Jurkat, Clone E6-1 (cell line): ENCODE results near the gene TBCK.
"Not testable (repeated sequence)": the region's sequence is repeated elsewhere in the genome, so short reads cannot be mapped to it uniquely, and the experiment has no call there.

Experiments used
- DNase-seq: peaks from one replicate; pipeline ENCODE4 v3.0.0-alpha.2; 2011; ENCODE audit warnings: low read depth, low spot score
- H3K4me3 ChIP-seq: 2 replicates; pipeline ENCODE4 v1.5.1; 2011; ENCODE audit warnings: mild to moderate bottlenecking, low read length, control low read depth, moderate library complexity

Gene TBCK

GRCh38 chr4:106162278-106162677 lies 153.7 kb downstream of the TBCK start:
- no peak for DNase-seq
- H3K4me3 ChIP-seq = no peak overlapping the region

DNA sequence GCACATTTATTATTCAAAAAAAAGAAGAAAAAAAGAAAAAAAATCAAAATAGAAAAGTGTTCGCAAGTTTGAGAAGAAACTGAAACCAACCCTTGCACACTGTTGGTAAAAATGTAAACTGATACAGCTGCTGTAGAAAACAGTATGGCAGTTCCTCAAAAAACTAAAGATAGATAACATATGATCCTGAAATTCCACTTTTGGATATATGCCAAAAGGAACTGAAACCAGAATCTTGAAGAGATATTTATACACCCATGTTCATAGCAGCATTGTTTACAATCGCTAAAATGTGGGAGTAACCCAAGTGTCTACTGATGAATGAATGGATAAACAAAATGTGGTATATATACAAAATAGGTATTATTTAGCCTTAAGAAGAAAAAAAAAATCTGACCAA lies 155.4 kb downstream of the TBCK start:
- no peak for DNase-seq
- H3K4me3 ChIP-seq = no peak overlapping the region

DNA sequence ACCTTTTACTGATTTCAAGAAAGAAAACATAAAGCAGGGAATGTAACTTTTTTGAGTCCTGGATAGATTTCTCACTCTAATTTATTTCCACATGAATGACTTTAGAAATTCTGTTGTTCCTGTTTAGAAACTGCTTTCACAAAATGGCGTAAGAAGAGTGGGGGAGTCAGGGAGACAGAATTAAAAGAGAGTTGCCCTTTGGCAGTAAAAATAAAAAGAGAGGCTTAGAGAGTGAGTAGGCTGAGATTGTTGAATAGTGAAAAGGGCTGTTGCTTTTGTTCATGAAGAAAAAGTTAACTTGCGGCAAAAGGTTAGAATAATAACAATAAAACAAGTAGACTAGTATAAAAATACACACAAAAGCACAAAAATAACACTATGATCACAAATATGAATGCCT lies 166.1 kb downstream of the TBCK start:
- no peak for DNase-seq

GRCh38 chr4:106149026-106149425 lies 167.0 kb downstream of the TBCK start:
- DNase-seq = no peak

More for the DNA sequence above, 166.1 kb downstream of the TBCK start:
- no peak overlapping the region for H3K4me3 ChIP-seq

DNA sequence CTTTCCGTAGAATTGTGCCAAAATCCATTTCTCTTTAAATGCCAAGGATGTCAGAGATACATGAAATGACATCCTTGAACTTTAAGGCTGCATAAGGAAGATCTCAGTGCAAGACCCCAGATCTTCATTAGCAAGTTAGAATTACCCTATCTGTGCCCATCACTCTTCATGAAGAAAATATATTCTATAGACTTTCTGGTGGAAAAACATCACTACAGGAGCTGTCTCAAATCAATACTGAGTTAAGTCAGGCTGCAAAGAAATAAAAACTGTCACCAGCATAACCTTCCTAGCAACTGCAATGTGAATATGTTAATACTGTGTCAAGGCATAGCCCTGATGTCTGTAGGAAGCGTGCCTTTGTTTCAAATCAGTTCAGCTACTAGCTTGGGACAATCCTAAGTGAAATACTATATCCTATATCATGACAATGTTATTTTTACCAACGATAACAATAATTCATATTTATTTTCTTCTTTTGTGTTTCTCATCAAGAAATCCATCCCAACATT lies 173.3 kb downstream of the TBCK start:
- H3K4me3 ChIP-seq = no peak overlapping the region
- DNase-seq = no peak

More at GRCh38 chr4:106149026-106149425, 167.0 kb downstream of the TBCK start:
- no peak overlapping the region for H3K4me3 ChIP-seq

- DNase-seq = no peak
- no peak overlapping the region for H3K4me3 ChIP-seq
Measured at GRCh38 chr4:106140601-106141000, 175.4 kb downstream of the TBCK start.

GRCh38 chr4:106136777-106137331 lies 179.2 kb downstream of the TBCK start:
- H3K4me3 ChIP-seq = no peak overlapping the region
- DNase-seq = no peak

- no peak overlapping the region for H3K4me3 ChIP-seq
- no peak for DNase-seq
Measured at GRCh38 chr4:106132045-106132444, 184.0 kb downstream of the TBCK start.

- H3K4me3 ChIP-seq = no peak overlapping the region
- DNase-seq = no peak
Measured at GRCh38 chr4:106126062-106126461, 189.9 kb downstream of the TBCK start.

GRCh38 chr4:106119949-106120555 lies 196.0 kb downstream of the TBCK start:
- not testable (repeated sequence) for DNase-seq, H3K4me3 ChIP-seq

GRCh38 chr4:106116025-106116424 lies 200.0 kb downstream of the TBCK start:
- no peak overlapping the region for H3K4me3 ChIP-seq

GRCh38 chr4:106114270-106114669 lies 201.7 kb downstream of the TBCK start:
- H3K4me3 ChIP-seq = no peak overlapping the region
- no peak for DNase-seq

More at GRCh38 chr4:106116025-106116424, 200.0 kb downstream of the TBCK start:
- DNase-seq = no peak

DNA sequence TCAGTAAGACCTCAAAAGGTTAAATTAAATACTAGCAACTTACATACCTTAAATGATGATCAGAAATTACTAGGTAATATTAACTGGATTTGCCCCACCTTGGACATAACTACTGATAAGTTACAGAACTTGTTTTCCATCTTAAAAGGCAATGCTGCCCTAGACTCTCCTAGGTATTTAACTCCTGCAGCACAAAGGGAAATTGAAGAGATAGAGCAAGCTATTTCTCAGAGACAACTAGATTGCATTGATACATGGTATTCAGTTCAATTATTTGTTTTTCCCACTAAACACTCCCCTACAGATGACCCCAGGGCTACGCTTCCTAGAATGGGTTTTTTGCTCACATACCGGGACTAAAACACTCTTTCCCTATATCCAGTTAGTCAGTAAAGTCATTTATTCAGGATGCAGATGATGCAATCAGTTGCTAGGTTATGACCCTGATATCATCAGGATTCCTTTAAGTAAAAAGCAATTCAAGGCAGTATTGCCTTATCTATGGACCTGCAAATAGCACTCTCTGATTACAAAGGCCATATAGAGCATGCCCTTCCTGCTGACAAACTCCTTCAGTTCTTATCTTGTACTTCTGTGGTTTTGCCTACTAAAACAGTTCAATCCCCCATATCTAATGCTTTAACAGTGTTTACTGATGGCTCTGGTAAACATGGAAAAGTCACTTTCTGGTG lies 204.1 kb downstream of the TBCK start:
- H3K4me3 ChIP-seq, DNase-seq: not testable (repeated sequence)

GRCh38 chr4:106109929-106110328 lies 206.1 kb downstream of the TBCK start:
- H3K4me3 ChIP-seq = no peak overlapping the region
- no peak for DNase-seq

DNA sequence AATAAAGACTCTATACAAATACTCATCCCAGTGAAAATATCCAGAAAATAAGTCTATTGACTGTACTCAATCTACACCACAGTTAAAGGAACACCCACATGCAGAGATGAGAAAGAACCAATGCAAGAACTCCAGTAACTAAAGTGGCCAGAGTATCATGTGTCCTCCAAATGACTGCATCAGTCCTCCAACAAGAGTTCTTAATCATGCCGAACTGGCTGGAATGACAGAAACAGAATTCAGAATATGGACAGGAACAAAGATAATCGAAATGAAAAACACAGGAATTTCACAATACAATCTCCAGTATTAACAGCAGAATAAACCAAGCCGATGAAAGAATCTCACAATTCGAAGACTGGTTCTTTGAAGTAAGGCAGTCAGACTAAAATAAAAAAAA lies 210.3 kb downstream of the TBCK start:
- no peak overlapping the region for H3K4me3 ChIP-seq
- DNase-seq = no peak

GRCh38 chr4:106104276-106104675 lies 211.7 kb downstream of the TBCK start:
- no peak overlapping the region for H3K4me3 ChIP-seq
- DNase-seq = no peak

GRCh38 chr4:106096454-106096853 lies 219.6 kb downstream of the TBCK start:
- H3K4me3 ChIP-seq = no peak overlapping the region
- DNase-seq = no peak

DNA sequence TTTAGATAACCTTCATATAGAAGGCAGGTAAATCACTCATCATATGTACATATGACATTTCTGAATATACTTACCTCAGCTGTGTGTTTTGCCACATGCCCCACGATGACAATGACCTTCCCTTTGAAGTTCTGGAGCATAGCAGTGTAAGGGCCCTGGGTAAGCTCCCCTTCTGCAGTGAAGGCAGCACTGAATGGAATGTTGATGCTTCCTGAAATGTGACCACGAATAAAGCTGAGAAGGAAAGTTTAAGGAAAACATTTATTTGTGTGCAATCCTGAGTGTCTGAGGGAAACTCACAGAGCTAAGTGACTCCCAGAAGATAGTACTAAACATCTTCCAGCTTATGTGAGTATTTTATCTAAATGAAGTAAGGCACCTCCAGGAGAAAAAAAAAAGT lies 220.6 kb downstream of the TBCK start:
- no peak overlapping the region for H3K4me3 ChIP-seq
- DNase-seq = no peak

DNA sequence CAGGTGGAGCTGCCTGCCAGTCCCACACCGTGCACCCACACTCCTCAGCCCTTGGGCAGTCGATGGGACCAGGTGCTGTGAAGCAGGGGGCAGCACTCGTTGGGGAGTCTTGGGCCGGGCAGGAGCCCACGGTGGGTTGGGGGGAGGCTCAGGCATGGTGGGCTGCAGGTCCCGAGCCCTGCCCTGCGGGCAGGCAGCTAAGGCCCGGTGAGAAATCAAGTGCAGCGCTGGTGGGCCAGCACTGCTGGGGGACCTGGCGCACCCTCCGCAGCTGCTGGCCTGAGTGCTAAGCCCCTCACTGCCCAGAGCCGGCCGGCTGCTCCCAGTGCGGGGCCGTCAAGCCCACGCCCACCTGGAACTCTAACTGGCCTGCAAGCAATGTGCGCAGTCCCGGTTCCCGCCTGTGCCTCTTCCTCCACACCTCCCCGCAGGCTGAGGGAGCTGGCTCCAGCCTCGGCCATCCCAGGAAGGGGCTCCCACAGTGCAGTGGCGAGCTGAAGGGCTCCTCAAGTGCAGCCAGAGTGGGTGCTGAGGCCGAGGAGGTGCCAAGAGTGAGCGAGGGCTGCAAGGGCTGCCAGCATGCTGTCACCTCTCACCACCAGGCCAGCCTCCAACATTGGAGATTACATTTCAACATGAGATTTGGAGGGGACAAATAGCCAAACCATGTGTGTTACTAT lies 223.5 kb downstream of the TBCK start:
- DNase-seq = no peak
- H3K4me3 ChIP-seq = no peak overlapping the region

DNA sequence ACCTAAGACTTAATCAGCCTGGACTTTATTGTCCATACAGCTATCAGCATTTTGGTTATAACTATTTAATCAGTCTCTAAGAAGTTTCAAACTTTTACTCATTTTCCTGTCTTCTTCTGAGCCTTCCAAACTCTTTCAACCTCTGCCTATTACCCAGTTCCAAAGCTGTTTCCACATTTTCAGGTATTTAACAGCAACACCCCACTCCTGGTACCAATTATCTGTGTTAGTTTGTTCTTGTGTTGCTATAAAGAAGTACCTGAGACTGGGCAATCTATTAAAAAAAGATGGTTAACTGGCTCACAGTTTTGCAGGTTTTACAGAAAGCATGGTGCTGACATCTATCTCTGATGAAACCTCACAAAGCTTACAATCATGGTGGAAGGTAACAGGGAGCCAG lies 225.2 kb downstream of the TBCK start:
- DNase-seq = no peak
- H3K4me3 ChIP-seq = no peak overlapping the region
